ENCODE data around the gene CRYGN.

Gene CRYGN

DNA sequence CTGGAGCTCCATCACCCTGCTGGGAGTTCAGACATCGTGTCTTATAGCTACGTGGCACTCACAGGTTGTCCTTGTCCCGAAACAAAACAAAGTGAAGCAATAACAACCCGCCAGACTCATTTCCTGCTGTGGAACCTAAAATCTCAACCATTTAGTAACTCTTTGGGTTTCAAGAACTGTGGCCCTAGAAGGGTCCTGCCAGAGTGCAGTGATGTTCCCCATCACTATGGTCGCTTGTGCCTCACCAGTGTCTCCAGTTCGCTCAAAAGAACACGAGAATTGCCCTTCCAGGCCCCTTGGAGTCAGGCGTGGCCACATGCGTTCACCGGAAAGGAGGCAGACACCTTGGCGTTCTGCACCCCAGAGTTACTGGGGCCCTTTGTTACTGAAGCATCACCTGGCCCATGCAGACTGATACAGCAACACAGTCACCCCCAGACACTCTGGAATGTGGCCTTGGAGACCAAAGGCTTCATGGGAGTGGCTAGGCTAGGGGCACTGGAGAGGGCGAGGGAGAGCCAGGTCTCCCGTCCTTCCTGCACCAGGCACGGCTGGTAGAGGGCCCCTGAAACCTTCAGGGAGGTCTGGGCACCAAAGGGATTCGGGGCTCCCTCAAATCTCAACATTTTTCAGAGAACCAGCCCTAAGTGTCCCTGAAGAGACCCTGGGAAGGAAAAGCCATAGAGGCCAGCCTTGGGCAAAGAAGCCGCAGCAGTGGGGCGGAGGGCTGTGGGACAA, 908 bp downstream of the CRYGN start:
- DNase-seq (ENCODE audit: low spot score), result no peak

DNA sequence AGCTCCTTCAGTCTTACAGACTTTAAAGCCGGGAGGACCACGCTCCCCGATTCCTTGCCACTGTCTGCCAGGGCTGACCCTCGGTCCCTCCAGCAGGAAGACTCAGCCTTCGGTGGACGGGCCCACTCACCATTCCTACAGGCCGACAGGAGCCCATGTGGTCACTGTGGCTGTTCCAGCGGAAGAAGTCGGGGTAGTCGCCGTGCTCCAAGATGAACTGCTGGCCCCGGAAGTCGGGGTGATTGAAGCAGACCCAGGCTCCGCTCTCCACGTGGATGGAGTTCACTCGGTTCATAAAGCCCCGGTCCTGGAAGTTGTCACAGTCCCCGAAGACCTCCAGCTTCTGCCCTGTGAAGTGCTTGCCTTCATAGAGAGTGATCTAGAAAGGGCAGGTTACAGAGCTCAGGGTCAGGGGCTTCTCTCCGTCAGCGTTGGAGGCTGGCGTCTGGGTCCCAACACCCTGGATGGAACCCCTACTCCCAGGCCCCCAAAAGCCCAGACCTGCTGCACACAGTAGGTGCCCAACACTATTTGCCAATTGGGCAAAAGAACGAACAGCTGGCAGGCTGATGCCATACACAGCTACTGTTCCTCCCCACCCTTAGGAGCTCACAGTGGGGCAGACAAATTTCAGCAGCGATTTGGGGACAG, 1.9 kb downstream of the CRYGN start:
- no peak for DNase-seq (ENCODE audit: low spot score)

DNA sequence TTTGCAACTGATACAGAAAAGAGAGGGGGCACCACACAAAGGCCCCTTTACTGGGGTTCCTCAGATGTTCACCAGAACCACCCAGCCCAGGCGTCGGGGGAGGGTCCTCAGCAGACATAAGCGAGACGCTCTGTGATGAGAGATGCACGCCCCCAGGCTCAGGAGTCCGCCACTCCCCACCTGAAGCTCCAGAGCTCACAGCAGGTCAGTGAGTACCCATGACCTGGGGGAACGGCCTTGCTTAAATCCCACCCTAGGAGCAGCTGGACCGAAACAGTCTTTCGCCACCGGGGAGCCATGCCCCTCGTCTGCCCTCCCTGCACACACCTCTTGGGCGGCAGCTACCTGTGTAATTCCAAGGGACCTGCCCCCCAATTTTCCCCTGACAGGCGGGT, 2.8 kb downstream of the CRYGN start:
- DNase-seq (ENCODE audit: low spot score), result no peak

GRCh38 chr7:151436446-151437158, 3.3 kb downstream of the CRYGN start:
- DNase-seq (ENCODE audit: low spot score), result no peak

- DNase-seq (ENCODE audit: low spot score), result no peak
These were observed 4.0 kb downstream of the CRYGN start for GRCh38 chr7:151435971-151436370.

- no peak for DNase-seq (ENCODE audit: low spot score)
These were observed 4.6 kb downstream of the CRYGN start for GRCh38 chr7:151435103-151435916.

- no peak for DNase-seq (ENCODE audit: low spot score)
These were observed 5.4 kb downstream of the CRYGN start for GRCh38 chr7:151434549-151434948.

DNA sequence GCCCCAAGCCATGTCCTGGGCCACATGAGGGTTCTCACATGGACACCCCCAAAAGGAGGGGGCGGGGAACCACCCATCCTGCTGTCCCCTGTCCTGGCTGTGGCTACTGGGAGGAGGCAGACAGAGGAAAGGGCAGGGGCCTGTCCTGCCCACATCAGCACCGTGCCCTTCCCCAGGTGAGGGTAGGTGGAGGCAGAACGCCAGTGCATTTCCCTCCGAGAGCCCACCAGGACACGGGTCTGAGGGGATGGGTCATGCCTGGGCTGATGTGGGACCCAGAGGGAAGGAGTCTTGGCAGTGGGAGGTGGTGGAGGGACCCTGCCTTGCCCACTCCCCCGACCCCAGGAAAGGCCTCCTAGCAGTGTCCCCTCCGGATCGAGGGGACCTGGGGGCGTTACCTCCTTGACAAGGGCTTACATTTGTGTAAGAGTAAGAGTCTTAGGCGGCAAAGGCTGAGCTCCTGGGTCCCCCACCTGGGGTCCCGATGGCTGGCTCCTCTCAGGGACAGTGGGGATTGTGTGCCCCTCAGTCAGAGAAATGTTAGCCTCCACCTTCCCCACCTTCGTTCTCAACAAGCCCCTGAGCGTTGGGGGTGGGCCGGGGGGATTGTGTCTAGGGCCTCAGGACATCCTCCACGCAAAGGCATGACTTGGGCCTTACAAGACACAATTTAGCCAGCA, 6.1 kb downstream of the CRYGN start:
- no peak for DNase-seq (ENCODE audit: low spot score)

DNA sequence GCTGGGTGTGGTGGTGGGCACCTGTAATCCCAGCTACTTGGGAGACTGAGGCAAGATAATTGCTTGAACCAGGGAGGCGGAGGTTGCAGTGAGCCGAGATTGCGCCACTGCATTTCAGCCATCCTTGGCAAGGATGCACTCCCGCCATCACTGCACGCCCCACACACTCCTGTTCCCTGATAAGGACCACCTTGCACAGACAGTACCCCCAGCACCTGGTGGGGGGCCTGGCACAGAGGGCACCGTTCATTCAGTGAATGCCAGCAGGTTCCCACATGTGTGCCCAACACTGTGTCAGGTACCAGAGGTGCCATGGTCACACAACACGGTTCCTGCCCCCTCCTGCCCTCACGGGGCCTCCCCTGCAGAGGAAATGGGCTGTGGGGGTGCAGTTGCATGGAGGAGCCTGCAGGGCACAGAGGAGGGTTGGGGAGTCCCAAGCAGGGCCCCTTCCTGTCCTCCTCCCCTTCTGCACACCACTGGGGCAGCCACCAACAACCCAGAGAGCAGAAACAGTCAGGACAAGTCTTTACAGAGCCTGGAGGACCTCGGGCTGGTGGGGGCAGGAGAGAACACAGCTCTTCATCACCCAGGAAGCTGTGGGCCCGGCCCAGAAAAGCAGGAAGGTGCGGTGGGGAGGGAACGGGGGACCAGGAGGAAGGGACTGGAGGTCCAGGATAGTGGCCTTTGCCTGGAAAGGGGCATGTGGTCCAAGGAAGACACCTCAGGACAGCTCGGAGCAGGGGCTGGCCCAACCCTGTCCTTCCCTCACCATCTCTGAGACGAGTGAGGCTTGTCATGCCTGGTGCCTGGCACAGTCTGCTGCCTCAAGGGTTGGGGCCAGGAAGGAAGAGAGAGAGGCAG, 7.1 kb downstream of the CRYGN start:
- no peak for DNase-seq (ENCODE audit: low spot score)

DNA sequence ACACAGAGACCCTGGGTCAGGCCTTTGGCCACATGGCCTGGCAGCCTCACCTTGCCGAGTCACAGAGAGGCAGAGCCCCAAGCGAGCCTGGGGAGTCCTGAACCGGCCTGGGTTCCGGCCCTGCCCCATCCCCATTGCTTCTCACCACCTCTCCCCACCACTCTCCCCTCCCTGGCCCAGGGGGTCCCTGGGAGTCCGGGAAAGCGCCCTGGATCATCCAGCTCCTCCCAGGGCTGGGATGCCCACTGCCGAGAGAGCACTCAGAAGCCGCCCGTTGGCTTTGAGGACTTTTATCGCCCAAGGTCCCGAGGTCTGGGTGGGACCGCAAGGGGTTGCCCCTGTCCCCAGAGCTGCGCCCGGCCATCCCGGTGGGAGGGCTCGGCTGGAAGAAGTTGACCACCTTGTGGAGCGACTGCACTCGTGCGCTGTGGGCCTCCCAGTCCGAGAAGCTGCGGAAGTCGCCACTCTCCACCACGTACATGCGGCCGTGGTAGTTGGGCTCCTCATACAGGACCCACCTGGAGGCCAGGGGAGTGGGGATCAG, 8.1 kb downstream of the CRYGN start:
- DNase-seq (ENCODE audit: low spot score), result no peak

GRCh38 chr7:151431281-151431767, 8.6 kb downstream of the CRYGN start:
- no peak for DNase-seq (ENCODE audit: low spot score)

DNA sequence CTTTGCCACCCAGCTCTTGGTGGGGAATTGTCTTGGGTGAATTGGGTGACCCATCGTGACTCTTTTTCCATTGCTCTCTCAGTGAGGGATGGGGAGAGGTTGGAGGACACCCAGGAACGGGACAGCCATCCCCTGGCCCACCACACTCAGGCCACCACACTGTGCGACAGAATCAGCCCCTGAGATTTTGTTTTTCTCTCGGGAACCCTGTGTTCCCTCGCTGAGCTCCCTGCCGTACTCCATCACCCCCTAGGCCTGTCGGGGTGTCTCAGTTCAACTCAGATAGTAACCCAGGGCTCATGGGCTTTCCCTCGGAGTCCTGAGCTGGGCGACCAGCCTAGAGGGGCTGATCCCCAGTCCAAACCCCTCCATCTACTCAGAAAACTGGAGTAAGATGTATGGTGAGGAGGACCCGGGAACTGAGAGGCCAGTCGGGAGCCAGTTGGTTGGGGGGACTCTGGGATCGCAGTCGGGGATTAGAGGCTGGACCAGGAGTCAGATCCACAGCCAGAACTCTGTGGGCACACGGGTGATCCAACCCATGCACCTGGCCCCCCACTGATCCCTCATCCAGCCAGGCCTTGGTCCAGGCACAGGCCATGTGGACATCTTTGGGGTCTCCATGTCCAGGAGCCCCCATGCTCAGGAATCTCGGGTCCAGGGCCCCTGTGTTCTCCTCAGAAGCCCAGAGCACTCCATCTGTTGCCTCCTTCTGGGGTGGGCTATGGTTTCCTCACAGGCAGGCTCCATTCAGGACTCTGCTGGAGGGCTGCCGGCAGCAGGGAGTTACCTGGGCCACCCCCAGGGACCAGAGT, 9.3 kb downstream of the CRYGN start:
- DNase-seq (ENCODE audit: low spot score), result no peak

DNA sequence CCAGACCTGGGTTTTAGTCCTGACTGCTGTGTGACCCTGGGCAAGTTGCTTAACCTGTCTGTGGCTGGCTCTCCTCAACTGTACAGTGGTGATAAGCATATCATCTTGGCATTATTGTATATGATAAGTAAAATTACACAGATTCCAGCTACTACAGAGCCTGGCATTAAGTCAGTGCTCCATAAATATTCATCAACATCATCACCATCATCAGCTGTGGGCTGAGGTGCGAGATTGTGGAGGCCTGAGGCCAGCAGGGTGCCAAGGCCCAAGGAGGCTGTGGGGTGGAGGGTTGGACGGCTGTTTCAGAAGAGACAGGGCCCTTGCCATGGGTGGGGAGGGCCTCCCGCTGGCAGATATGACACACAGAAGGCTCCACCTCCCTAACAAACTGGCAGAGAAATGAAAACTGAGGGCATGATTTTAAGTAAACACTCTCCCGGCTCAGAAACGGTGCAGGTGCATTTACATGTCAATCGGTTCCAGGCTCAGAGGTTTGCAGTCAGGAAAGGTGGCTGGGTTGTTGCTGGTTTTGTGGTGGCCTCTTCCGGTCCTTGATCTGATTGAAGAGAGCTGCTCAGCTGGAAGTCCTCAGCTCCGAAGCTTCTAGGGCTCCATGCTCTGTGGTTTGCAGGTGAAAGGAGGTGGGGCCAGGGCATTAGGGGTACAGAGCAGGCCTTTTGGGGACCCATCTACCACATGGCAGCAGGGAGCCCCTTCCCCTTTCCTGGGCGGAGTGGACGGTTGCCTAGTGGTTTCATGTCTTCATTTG, 10.2 kb downstream of the CRYGN start:
- DNase-seq (ENCODE audit: low spot score), result no peak

GRCh38 chr7:151429237-151429559, 10.7 kb downstream of the CRYGN start:
- DNase-seq (ENCODE audit: low spot score), result no peak

DNA sequence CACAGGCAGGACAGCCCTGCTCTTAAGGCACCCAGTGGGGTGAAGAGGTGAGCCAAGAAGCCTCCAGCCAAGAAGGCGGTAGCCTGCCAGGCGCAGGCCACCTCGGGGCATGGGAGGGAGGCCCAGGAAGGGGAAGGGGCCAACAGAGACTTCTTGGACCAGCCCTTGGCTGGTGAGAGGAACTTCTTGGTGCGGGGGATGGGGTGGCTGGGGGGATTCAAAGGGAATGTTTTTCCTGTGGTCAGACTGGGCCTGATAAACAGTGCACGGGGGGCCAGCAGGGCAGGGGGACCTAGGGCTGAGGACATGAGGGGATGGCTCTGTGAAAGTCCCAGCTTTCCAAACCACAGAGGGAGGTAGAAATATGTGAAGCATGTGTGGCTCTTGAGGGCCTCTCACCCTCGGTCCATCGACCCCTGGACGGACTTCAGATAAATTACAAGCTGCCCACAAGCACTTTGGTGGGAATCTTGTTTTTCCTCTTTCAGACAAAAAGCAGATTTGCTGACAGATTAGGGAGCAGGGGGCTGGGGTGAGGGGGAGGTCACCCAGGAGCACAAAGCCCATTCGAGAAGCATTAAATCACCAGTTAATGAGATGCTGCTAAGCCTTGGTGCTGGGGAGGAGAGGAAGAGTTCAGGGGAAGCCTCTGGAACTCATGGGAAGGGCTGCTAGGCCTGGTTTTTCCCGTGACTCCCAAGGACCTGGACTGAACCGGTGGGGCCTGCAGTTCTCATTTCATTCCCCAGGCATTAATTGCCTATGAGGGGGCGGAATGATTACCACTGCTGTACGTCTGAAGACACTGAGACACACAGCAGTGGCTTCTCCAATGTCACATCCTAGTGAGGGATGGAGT, 11.3 kb downstream of the CRYGN start:
- no peak for DNase-seq (ENCODE audit: low spot score)

- no peak for DNase-seq (ENCODE audit: low spot score)
These were observed 12.1 kb downstream of the CRYGN start for GRCh38 chr7:151427705-151428377.

All from hematopoietic multipotent progenitor cell treated with erythropoietin and hydrocortisone succinate and interleukin-3 and kit ligand, for 17 days (in vitro differentiated cells).